Measurements from ENCODE around the gene TRIP10.

DNA sequence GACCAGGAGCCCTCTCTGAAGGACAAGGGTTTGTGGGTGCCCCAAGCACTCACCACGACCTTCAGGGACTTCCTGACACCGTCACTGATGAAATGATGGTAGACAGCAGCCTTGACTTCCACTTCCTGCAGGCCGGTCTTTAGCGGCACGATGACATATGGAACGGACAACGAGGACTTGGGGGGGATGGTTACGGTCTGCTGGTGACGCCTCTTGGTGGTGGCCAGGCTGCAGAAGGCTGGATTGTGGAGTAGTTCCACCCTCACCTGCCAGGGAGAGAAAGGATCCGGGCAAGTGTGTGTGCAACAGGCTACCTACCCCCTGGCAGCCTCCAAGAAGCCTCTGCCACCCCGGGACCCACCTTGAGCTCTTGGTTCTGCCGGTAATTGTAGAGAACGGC lies 42.2 kb upstream of the TRIP10 start:
- TF ChIP-seq GATA2 (IDR thresholded peaks at IDR 0.05; ENCODE audit: low read depth, low read length) (no peak), GATA3 (IDR thresholded peaks at IDR 0.05; ENCODE audit: low read depth, low read length) (no peak)
